Mucosa of gallbladder (tissue), 1 donor: ENCODE results near the gene RTN4R. TPM values are rescaled to one million over a fixed set of nuclear protein-coding genes. Genes with fewer than 3 reads are reported as not detected.
A peak's percentile ranks its signal among the peaks of the same experiment; 100 is the strongest.
"Not testable (repeated sequence)": the region's sequence is repeated elsewhere in the genome, so short reads cannot be mapped to it uniquely, and the experiment has no call there.

Source experiments
- DNase-seq: peaks from one replicate; pipeline ENCODE4 v3.0.0-alpha.2; 2020; ENCODE audit warnings: low spot score
- total RNA-seq: library from RNA; stranded (reverse); gene quantifications from one replicate; pipeline ENCODE4 v1.2.1, GENCODE V29; 2021
- donor health status: DM: no; HTN: no; CAD: no.

Gene RTN4R
- total RNA-seq, 1 donor from 2014 or later: 2.0 TPM

DNA sequence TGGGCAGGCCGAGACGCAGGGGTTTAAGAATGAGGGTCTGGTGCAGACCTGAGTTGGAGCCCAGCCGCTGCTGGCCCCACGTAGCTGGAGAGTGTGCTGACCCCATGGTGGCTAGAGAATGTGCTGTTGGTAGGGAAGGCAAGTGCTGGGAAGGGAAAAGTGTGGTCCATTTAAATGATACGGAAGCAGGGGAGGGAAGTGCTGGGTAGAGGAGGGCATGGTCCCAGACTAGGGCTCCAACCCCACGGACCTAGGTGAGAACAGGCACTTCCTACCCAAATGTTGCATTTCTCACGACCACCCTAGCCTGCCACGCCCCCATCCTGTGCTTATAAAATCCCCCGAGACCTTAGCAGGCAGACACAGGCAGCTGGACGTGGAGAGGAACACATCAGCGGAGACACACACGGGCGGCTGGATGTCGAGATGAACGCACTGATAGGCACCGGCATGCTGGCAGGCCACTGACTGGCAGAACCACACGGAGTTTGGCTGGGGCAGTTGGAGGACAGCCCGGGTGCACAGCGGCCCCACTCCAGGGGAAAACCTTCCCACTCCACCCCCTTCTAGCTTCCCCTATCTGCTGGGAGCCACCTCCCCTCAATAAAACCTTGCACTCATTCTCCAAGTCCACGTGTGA is 18.8 kb upstream of the RTN4R start:
- not testable (repeated sequence) for DNase-seq

DNA sequence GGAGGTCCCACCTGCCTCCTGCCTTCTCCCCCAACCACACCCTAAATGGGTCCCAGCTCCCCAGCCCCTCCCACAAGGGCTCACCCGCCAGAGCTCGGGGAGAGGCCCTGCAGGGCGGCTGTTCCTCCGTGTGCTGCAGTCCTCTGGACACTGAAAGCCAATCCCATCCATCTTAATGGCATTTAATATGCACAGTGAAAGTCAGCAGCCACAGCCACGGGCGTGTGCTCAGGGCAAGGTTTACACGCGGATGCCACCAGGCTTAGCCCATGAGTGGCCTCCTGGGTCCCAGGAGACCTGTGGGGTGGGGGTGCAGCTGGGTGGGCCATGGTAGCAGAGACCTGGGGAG is 18.2 kb upstream of the RTN4R start:
- not testable (repeated sequence) for DNase-seq

DNA sequence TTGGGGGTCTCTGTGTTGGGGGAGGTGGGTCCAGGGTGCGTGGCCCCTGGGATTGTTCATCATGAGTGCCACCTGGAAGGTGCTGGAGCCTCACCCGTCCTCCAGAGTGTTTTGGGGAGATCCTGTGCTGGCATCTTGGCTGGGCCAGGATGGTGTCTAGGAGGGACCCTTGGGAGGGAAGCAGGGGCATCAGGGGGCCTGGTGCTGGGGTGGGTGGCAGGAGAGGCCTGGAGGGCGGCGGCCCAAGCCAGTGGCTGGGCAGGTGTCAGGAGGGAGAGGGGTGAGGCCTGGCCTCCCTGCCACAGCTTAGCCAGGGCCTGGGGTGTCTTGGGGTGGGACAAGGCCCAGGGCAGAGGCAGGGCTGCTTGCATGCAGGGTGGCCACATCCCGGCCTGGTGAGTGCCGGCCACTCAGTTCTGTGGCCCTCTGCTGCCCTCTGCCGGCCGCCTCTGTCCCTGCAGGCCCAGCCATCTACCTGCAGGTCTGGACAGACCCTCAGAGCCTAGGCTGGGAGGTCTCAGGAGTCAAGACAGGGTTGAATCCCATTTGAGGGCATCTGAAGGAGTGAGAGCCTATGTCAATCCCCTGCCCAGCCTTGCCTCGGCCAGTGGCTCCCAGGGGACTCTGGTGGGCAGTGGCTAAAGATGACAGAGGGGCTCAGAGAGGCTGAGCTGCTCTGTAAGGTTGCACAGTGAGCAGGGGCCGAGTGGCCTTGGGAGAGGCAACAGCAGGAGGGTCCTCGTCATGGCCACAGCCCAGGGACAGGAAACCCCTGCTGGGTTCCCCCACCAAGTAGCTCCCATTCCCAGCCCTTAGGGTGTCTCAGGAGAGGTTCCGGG is 17.6 kb upstream of the RTN4R start:
- DNase-seq: peak; percentile 83

DNA sequence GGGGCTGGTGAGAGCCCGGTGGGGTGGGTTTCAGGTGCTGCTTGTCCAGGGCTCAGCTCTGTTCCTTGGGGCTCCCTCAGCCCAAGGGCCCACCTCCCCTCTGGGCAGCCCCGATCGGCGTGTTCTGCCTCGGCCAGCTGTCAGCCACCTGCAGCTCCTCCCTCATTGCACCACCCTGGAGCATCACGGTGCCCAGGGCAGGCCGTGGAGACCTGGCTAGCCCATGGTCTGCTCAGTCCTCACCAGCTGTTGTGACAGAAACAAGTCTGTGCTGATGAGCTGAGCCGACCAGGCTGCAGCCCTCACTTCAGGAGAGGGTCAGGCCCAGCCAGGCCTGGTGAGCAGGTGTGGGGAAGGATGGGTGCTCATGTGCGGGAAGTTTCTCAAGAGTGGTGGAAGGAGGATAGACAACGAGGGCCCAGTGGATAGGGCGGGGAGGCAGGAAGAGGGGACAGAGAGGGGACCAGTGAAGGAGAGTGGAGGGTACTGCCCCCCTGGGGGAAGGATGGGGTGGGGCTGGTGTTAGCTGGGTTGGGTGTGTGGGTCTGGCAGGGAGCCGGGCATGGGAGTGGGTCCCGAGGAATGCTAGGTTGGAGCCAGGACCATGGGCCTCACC is 16.5 kb upstream of the RTN4R start:
- DNase-seq: no peak

DNA sequence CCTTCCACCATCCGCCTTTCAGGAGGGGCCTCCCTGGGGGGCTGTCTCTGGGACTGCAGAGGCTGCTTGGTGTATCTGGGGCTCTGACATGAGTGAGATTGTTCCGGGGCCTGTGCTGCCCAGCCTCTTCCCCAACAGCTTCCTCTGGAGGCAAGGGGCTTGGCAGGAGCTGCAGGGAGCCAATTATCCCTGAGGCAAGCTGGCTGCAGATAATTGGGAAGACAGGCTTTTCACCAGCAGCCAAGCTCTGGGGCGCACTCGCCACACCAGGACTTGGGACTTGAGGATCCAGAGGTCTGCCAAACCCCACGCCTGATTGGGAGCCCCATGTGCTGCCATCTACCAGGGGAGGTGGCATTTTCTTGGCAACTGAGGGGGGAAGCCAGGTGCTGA is 15.6 kb upstream of the RTN4R start:
- DNase-seq: no peak

DNA sequence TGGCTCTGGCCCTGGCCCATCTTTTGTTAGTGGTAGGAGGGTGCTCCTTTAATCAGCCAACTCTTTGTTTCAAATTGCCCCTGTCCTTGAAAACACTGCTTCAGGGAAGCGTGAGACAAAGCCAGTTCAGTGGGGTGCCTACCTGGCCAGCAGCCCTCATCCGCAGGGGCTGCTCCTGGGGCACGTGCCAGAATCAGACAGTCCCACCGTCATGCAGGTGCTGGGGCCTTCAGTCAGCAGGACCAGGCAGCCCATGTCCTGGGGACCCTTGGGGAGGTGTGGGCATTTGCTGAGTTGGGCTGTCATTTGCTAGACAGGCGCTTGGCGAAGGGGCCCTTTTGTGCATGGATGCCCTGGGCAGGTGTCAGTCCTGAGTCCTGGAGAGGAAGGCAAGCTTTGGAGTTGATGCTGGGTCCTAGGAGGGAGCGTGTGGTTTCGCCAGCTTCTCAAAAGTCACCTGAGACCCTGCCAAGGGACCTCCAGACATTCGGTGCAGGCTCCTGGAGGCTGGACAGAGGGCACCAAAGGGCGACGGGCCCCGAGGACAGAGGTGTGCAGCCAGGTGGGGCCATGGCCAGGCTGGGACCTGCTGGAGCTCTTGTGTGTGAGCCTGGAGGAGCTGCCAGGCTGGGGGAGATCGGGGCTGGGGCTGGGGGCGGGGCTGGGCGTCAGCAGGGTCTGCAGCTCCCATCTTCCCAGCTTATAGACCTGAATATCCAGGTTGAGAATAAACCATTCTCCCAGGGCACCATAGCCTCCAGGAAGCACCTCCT is 15.0 kb upstream of the RTN4R start:
- no peak for DNase-seq

DNA sequence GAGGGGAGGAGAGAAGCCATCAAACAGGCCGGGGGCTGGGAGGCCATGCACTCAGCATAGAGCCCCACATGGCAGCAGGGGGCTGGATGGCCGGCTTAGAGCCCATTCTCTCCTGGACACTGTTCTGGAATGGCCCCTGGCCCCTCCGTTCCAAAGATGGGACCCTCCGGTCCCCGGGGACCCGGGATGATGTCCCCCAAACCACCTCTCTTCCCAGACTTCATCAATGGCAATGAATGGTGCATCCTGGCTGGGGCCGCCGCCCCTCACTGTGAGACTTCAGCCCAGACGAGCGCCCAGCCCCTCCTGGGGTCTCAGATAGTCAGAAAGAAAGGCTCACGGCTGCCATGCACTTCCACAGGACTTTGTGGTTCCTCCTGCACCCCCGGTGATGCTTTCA is 13.8 kb upstream of the RTN4R start:
- no peak for DNase-seq

DNA sequence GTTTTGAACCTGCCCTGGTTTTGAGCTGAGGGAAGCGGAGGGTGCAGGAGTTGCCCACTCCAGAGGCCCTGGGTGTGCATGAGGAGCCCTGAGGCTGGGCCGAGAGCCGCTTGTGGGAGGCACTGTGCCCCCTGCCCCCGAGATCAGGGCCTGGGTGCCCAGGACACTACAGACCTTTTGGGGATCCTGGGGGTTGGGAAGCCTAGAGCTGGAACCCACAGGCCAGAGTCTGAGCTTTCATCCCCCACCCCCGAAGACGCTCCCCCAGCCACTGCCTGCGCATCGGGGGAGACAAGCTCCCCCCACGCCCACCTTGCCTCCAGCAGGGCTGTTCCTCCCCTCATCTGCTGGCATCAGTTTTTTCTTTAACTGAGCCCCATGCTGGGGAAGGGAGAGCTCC is 13.4 kb upstream of the RTN4R start:
- DNase-seq: not testable (repeated sequence)

DNA sequence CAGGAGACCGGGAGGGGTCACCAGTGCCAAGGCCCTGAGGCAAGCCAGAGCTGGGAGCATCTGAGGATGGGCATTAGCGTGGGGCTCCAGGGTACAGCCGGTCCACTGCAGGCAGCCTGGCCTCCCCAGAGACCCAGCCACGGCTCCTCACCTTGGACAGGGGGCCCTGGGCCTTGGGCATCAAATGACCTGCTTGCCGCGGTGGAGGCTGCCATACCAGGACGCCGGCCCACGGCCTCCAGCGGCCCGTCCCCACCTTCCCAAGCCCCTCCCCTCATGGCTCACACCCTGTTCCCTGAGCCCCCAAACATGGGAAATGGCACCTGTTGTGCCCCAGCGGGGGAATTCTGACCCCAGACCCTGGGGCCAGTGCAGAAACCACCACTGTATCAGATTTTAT is 12.7 kb upstream of the RTN4R start:
- no peak for DNase-seq

DNA sequence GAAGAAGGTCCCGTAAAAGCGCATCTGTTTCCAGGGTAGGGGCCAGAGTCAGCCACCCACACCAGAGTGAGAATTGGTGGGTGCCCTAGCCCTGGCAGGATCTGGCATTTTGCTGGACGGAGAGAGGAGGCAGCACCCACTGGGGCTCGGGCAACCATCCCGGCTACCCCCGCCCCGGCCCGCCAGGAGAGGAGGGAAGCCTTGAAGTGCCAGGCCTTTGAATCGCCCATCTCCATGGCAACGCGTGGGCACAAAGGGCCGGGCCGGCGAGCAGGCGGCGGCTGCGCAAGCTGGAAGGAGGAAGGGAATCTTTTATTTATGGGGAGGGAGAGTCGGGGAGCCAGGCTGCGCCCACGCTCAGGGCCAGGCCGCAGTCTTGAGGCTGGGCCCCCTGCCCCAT is 12.0 kb upstream of the RTN4R start:
- not testable (repeated sequence) for DNase-seq

DNA sequence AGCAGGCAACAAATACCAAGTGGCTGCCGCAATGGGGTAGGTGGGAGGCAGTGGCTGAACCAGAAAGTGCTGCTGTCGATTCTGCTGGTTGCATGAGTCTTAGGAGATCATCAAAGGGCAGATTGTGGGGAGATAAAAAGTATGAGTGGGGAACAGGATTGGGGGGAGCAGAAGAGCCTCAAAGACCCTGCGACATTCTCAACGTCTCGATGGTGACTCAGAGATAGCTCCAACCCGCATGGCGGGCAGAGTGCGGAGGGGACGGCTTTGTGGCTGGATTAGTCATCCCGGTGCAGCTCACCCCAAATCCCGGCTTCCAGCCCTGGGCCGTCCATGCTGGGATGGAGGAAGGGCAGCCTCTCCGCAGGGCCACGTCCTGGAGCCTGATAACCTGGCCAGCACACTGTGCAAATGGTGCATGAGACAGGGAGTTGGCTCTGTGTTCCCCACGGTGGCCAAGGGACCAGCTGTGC is 11.6 kb upstream of the RTN4R start:
- no peak for DNase-seq

DNA sequence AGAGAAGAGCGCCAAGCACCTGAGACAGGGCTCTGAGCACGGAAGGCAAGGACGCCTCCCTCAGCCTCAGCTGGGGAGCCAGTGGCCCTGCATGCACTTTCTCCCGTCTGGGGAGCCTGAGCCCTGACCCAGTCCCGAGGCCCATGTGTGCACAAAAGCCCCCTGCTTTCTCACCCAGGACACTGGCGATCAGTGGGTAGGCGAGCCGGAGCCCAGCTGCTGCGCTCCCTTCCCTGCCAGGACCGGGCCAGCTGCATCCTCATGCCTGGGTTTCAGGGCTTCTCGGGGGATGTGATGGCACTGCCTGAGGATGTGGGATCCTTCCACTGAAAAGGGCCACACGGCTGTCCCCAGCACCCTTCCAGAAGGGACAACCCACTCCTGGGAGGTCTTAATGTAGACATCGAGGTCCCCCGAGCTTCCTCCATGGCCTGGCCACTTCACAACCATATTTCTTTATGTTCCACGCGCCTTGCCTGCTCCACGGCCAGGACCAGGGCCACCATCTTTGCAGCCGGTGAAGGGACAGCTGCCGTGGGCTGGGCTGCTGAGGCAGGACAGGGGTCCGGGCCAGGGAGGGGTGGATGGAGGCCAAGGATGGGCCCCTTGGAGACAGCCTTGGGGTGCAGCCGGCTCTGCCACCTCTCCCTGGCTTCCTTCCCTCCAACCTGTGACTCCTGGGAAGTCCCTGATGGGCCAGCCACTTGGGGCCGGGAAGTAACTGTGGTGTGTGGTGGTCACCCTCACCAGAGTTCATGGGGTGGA is 10.8 kb upstream of the RTN4R start:
- DNase-seq: not testable (repeated sequence)

DNA sequence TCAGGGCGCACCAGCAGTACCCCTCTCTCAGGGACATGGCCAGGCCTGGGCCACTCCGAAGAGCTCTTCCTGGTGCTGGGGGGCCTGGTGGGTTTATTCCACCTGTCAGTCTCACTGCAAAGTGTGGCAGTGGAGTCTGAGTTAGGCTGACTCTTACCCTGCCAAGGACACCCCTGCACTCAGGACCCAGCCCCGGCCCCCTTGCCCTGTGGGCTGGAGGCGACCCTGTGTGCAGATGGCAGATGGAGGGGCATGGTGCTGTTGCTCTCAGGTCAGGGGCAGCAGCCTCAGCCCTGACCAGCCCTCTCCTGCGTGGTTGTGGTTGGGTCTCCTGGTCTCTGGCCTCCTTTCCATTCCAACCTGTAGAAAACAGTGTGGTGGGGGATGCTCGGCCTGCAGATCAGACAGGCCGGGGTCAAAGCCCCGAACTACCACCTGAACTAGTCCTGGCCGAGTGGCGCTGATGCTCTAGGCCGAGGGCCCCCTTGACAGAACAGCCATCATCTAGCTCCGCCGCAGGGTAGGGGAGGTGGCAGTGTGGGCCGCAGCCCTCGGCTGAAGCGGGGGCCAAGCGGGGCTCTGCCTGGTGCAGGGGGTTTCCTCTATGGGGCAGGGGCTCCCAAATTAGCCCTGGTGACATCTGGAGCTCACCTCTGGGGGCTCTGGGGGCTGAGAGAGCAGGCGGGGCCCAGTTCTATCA is 10.0 kb upstream of the RTN4R start:
- DNase-seq: not testable (repeated sequence)

DNA sequence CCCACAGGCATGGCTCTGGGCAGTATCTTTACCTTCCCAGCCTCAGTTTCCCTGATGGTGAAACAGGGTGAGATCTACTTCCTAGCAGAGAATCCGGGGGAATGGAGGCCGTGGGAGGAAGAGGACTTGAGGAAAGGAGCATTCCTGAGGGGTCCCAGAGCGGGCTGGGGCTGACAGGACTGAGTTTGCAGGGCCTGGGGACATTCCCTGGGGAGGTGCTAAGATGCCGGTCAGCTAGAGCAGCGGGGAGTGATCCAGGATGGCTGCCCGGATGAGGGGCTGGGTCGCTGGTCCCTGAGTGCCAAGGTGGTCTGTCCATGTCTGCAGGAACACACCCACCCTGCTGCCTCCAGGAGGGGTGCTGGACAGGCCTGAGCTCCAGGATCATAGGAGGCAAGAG is 8.3 kb upstream of the RTN4R start:
- DNase-seq: no peak

DNA sequence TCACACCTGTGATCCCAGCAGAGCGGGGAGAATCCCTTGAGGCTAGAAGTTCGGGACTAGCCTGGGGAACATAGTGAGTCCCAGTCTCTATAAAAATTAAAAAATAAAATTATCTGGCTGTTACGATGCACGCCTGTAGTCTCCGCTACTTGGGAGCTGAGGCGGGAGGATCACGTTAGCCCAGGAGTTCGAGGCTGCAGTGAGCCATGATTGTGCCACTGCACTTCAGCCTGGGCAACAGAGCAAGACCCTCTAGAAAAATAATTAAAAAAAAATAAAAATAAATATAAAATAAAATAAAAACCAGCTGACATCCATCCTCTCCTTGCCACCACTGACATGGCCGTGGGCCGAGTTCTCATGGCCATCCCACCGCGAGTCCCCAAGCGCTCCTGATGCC is 7.7 kb upstream of the RTN4R start:
- no peak for DNase-seq

DNA sequence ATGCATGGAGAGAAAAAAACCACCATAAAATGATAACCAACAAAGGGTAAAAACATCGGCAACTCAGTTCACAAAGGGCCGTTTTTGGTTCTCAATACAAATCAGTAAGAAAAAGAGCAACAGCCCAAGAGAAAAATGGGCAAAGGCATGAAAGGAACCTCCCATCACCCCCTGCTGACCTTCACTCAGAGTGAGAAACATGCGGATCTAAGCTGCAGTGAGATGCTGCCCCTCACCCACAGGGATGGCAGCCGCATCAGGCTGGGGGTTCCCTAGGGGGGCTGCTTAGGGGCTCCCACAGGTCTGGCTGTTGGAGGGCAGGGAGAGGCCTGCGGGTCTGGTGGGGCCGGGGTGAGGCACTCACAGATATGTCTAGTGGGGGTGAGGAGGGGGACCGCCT is 7.2 kb upstream of the RTN4R start:
- DNase-seq: not testable (repeated sequence)

DNA sequence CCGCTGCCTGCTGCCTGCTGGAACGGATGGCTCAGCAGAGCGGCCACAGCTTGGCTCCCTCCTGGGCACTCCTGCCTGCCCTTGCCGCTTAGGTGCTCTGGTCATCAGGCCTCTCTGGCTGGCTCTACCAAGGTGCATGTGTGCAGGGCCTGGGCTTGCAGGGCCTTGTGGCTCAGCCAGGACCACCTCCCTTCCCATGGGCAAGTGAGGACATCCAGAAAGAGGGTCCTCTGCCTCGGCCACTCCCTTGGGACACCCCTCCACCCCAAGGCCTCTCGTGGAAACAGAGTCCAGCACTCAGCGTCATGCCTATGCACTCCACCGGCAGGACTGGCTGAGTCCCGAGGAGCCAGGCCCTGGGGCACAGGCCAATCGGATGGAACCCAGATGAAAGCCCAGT is 6.3 kb upstream of the RTN4R start:
- not testable (repeated sequence) for DNase-seq

DNA sequence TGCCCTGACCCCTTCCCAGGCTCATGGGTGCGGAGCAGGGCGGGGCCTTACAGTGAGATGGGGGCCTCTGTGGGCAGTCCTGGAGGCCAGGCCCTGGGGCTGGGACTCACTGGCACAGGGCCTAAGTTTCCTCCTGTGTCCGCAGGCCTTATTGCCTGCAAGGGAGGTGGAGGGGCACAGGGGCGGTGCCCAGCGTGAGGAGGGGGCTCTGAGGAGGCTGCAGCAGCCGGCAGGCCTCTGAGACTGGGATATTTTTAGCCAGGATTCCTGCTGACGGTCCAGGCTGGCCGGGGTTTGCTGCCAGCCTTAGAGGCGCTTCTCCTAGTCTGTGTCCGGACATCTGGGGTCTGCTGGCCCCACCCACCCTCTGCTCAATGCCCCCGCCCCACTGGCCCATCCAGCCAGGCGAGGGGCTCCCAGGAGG is 5.7 kb upstream of the RTN4R start:
- no peak for DNase-seq

DNA sequence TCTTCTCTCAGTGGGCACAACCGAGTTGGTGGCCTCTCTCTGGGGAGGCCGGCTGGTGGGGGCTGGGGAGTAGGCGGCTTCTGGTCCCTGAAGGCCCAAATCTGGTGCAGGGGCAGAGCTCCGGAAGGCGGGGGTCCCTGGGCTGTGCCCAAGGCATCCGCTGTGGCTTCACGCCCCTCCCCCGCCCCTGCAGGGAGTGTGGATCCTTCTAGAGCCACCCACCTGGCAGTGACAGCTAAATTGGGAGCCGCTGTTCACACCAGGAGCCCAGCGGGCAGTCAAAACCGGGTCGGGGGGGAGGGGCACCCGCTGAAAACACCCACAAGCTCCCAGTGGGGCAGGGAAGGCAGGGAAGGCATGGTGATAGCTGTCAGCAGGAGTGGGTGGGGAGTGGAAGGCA is 4.6 kb upstream of the RTN4R start:
- DNase-seq: no peak

DNA sequence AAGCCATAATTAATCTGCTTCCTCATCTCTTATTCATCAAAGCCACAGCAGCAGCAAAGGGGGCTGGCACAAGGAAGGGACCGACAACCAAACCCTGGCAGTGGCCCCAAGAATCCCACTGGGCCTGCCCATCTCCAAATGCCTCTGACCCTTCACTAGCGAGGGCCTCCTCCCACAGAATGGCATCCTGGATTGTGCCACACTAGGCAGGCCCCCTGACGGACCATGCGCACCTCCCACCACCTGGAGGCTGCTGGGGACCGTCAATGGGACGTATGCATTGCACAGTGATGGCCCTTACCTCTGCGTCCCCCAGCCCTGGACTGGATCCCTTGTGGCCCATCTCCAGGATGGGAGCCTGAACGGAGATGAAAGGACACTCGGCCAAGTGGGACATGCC is 4.1 kb upstream of the RTN4R start:
- no peak for DNase-seq
